Bronchial smooth muscle cell (primary cell): ENCODE data around the gene C19orf85. TPM values are rescaled to one million over a fixed set of nuclear protein-coding genes. Genes with fewer than 3 reads are reported as not detected.

Source experiments
- total RNA-seq: library from RNA; depleted of rRNA; stranded (reverse); fragments of >200 nt; gene quantifications from 2 replicates; pipeline ENCODE4 v1.2.1, GENCODE V29; 2014

Gene C19orf85
- not detected in 2 replicates for total RNA-seq

DNA sequence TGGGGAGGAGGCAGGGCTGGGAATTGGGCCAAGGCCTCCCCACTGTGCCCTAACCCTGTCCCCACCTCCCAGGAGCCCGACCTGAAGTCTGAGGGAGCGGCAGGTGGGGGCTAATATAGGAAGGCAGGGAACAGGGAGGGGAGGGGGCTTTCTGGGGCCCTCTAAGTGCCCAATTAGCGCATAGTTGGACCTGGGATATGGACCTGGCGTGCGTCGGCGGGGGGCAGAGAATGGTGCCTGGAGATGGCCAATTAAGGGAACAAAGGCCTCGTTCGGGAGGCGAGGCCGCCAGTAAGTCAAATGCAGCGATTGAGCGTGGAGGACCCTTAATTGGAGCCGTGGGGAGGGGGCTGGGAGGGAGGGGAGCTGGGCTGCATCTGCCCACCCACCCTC, at the start of gene C19orf85:
TSS of gene C19orf85 (minus strand) at position 90 of the 393 bp plus-strand sequence. CDS start 197 bp downstream, outside the sequence.

DNA sequence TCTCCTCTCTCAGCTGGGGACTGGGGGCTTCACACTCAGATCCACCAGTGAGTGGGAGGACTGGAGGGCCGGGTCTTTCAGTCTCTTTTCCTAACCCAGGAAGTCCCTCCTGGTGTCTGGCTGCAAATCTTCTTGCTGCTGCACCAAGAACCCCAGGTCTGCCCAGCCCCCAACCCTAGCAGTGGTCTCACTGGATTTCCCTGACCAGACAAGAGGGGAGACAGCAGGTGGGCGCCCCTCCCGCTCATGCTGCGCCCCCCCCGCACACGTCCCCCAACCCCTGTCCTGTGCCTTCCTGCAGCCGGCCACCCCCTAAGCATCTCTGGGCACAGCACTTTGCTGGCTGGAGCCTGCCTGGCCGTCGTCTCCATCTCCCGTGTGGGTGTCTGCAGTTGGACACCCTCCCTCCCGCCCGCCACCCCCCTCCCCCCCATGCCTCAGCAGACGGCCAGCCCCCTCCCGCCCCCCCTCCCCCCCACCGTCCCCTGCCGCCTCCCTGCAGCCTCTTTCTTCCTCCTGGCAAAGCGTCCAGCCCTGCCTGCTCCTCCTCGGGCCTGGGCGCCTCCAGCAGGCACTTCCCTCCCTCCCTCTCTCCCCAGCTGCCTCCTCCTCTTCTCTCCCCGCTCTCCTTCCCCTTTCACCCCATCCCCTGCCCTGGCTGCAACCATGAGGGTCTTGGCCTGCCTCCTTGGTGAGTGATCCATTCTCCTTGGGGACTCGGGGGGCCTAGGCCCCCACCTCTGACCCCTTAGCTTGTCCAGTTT, 23.6 kb upstream of the C19orf85 start, which contains the start of gene SSC5D:
TSS of gene SSC5D (plus strand) at position 513 of the 764 bp plus-strand sequence. CDS start at position 667, 154 bp downstream.

DNA sequence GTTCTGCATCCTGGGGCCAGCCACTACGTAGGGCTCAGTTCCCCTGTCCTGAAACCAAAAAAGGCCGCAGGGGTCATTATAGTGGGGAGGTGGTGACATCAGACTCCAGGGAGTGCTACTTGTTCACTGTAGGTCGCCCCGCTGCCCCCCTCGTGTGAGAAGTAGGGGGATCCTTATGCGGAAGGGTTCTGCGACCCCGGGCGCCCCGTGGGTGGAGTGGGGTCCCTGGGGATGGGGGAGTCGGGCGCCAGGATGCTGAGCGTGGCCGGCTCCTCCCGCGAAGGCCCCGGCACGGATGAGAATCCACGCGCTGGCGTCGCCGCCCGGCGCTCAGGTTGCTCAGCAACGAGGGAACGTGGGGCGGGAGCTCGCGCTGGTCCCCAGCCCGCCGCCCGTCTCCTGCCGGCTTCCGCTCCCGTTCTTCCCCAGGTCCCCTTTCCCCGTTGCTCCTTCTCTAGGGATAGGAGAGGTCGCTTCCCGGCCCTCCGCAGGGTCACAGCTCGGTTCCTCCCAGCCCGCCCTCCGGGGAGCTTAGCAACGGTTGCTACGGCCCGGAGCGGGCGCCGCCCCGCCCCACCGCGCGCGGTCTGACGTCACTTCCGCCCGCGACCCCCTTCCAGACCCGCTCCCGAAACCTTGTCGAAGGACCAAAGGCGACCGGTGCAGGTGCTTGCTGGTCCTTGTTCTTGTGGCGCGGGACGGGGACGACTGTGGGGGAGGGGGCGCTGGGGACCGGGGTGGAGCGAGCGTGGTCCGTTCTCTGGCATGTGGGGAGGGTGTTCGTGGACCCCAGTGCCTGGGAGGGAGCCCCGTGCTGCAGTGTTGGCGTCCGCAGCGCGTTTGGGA, 20.3 kb upstream of the C19orf85 start, which contains the start of gene NAT14:
TSS of gene NAT14 (plus strand) at position 596 of the 846 bp plus-strand sequence. CDS start 521 bp downstream, outside the sequence.

GRCh38 chr19:55476100-55476775, 11.7 kb upstream of the C19orf85 start, which contains the start of gene ZNF628:
TSS of gene ZNF628 (plus strand) at chr19:55476617. CDS start at chr19:55479911, 3,294 bp downstream.

GRCh38 chr19:55461259-55461973, 3.1 kb downstream of the C19orf85 start, which contains the start of gene ISOC2:
TSS of gene ISOC2 (minus strand) at chr19:55461642. CDS start at chr19:55456486, 5,156 bp downstream.

DNA sequence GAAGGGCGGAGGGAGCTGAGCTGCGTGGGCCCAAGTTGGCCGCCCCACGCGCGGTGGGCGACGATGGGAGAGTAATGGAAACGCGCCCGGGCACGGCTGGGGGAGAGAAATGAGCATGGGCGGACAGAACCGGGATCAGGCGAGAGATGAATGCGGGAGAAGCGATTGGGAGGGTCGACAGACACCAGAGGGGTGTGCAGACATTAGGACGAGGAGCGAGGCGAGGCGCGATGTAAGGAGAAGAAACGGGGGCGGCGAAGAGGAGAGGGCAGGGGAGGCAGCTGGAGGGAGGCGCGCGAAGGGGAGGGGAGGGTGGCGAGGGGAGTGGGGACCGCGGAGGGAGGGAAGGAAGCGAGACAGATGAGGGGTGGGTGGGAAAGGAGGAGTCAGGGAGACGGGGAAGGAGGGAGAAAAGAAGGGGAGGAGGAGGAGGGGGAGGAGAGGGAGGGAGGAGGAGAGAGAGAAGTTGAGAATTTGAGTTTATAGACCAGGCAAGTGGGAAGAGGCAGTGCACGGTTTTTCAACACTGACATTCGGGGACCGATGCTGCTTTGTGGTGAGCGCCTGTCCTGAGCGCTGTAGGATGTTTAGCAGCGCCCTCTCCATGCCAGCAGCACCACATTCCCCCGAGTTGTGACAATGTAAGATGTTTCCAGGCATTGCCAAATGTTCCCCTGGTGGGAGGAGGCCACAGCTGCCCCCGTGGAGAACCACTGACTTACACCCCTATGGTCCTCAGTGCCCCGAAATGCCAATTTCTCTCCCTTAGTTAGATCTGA, 21.3 kb downstream of the C19orf85 start, which contains the start of gene SHISA7:
TSS of gene SHISA7 (minus strand) at position 256 of the 779 bp plus-strand sequence. CDS start 437 bp downstream, outside the sequence.

Other genes starting within 250 kb of the C19orf85 start
- gene TMEM86B, start 236.0 kb downstream of the C19orf85 start, total RNA-seq = 0.95 and 1.5 TPM in 2 replicates
- gene PPP6R1, start 205.7 kb downstream of the C19orf85 start, total RNA-seq = 24.0 and 24.4 TPM in 2 replicates
- 20.2 and 20.3 TPM in 2 replicates for gene HSPBP1, start 184.6 kb downstream of the C19orf85 start, total RNA-seq
- 3.5 and 7.0 TPM in 2 replicates for gene BRSK1, start 180.8 kb downstream of the C19orf85 start, total RNA-seq
- gene TMEM150B, start 139.4 kb downstream of the C19orf85 start, total RNA-seq = not detected in 2 replicates
- gene KMT5C, start 124.9 kb downstream of the C19orf85 start, total RNA-seq = 7.1 and 10.3 TPM in 2 replicates
- 0.16 TPM in 1 of 2 replicates, not detected in the other for gene COX6B2, start 110.0 kb downstream of the C19orf85 start, total RNA-seq
- not detected in 2 replicates for gene GARIN5B, start 101.5 kb downstream of the C19orf85 start, total RNA-seq
- 0.94 and 1.6 TPM in 2 replicates for gene IL11, start 94.3 kb downstream of the C19orf85 start, total RNA-seq
- gene TMEM190, start 87.9 kb downstream of the C19orf85 start, total RNA-seq = 0.47 TPM in 1 of 2 replicates, not detected in the other
- gene TMEM238, start 80.5 kb downstream of the C19orf85 start, total RNA-seq = 0.16 TPM in 1 of 2 replicates, not detected in the other
- gene RPL28, start 78.8 kb downstream of the C19orf85 start, total RNA-seq = 202 and 304 TPM in 2 replicates
- 8.6 and 20.3 TPM in 2 replicates for gene UBE2S, start 57.0 kb downstream of the C19orf85 start, total RNA-seq
- not detected in 2 replicates for gene SHISA7, start 21.5 kb downstream of the C19orf85 start, total RNA-seq
- gene ISOC2, start 3.1 kb downstream of the C19orf85 start, total RNA-seq = 38.8 and 58.3 TPM in 2 replicates
- gene ZNF628, start 11.9 kb upstream of the C19orf85 start, total RNA-seq = 0.47 and 0.69 TPM in 2 replicates
- gene NAT14, start 20.4 kb upstream of the C19orf85 start, total RNA-seq = 9.2 and 16.2 TPM in 2 replicates
- gene SSC5D, start 23.7 kb upstream of the C19orf85 start, total RNA-seq = 3.9 and 13.1 TPM in 2 replicates
- not detected in 2 replicates for gene SBK2, start 72.4 kb upstream of the C19orf85 start, total RNA-seq
- gene SBK3, start 80.8 kb upstream of the C19orf85 start, total RNA-seq = 0.16 TPM in 1 of 2 replicates, not detected in the other
- 1.6 and 2.0 TPM in 2 replicates for gene ZNF579, start 116.1 kb upstream of the C19orf85 start, total RNA-seq
- gene FIZ1, start 134.8 kb upstream of the C19orf85 start, total RNA-seq = 0.95 and 2.1 TPM in 2 replicates
- 12.1 and 13.2 TPM in 2 replicates for gene ZNF524, start 135.5 kb upstream of the C19orf85 start, total RNA-seq
- 0.34 and 0.63 TPM in 2 replicates for gene ZNF865, start 140.9 kb upstream of the C19orf85 start, total RNA-seq
- gene ZNF784, start 159.8 kb upstream of the C19orf85 start, total RNA-seq = 5.0 and 5.8 TPM in 2 replicates
- 4.4 and 5.7 TPM in 2 replicates for gene ZNF580, start 176.3 kb upstream of the C19orf85 start, total RNA-seq
- 29.1 and 32.2 TPM in 2 replicates for gene ZNF581, start 178.9 kb upstream of the C19orf85 start, total RNA-seq
- 3.9 and 7.3 TPM in 2 replicates for gene CCDC106, start 183.5 kb upstream of the C19orf85 start, total RNA-seq
- gene U2AF2, start 190.3 kb upstream of the C19orf85 start, total RNA-seq = 72.3 and 77.7 TPM in 2 replicates
- 56.9 and 61.7 TPM in 2 replicates for gene EPN1, start 210.5 kb upstream of the C19orf85 start, total RNA-seq